ENCODE measurements around the gene CYBA. TPM values are rescaled to one million over a fixed set of nuclear protein-coding genes. Genes with fewer than 3 reads are reported as not detected.

CYBA gene
- total and polyA plus RNA-seq, 2 of the 13 experiments (the other 11 are each of a cell fraction or from before 2014, with no cell fraction given): 196 to 250 TPM

GRCh38 chr16:88633684-88634140, 17.1 kb downstream of the CYBA start (continued):
- TF ChIP-seq CREB1 (IDR thresholded peaks at IDR 0.05) (no peak), CREB1 (CRISPR knock-in tag; IDR thresholded peaks at IDR 0.05) (no peak), ZNF574 (CRISPR knock-in tag; IDR thresholded peaks at IDR 0.05) (no peak), TGIF2 (CRISPR knock-in tag; IDR thresholded peaks at IDR 0.05) (no peak), NR2F6 (IDR thresholded peaks at IDR 0.05) (no peak), NR2F6 (CRISPR knock-in tag; IDR thresholded peaks at IDR 0.05) (no peak), ATF7 (IDR thresholded peaks at IDR 0.05) (no peak), ATF7 (CRISPR knock-in tag; IDR thresholded peaks at IDR 0.05) (no peak), ZNF225 (CRISPR knock-in tag; IDR thresholded peaks at IDR 0.05) (no peak), ZNF326 (CRISPR knock-in tag; IDR thresholded peaks at IDR 0.05; ENCODE audit: borderline replicate concordance) (no peak; the same call in 1 of the 2 replicates), ISL2 (CRISPR knock-in tag; IDR thresholded peaks at IDR 0.05) (no peak), ELF4 (CRISPR knock-in tag; IDR thresholded peaks at IDR 0.05; ENCODE audit: borderline replicate concordance) (no peak), STAG1 (CRISPR knock-in tag; IDR thresholded peaks at IDR 0.05) (peak; percentile 75), MIER3 (CRISPR knock-in tag; IDR thresholded peaks at IDR 0.05; ENCODE audit: borderline replicate concordance) (no peak), SIN3A (IDR thresholded peaks at IDR 0.05; ENCODE audit: borderline replicate concordance, low read depth, low read length) (no peak), ZNF878 (CRISPR knock-in tag; IDR thresholded peaks at IDR 0.05) (no peak), KDM2A (CRISPR knock-in tag; IDR thresholded peaks at IDR 0.05; ENCODE audit: borderline replicate concordance, low read depth) (0 out of 2 replicates have a peak, but pooled peaks have one; percentile 6), CTCF (CRISPR knock-in tag; IDR thresholded peaks at IDR 0.05) (peak; percentile 85), HMGA1 (CRISPR knock-in tag; conservative IDR thresholded peaks at IDR 0.05) (no peak), CENPT (CRISPR knock-in tag; IDR thresholded peaks at IDR 0.05; ENCODE audit: low read depth) (no peak), GABPB1 (CRISPR knock-in tag; IDR thresholded peaks at IDR 0.05) (no peak), RFX5 (IDR thresholded peaks at IDR 0.05; ENCODE audit: low read depth, low read length) (no peak), AKAP8 (CRISPR knock-in tag; IDR thresholded peaks at IDR 0.05) (no peak), ZFP37 (CRISPR knock-in tag; IDR thresholded peaks at IDR 0.05; ENCODE audit: borderline replicate concordance) (no peak), IRX3 (CRISPR knock-in tag; IDR thresholded peaks at IDR 0.05; ENCODE audit: borderline replicate concordance, low read depth) (no peak)
- TF ChIP-seq, protein P1, sequence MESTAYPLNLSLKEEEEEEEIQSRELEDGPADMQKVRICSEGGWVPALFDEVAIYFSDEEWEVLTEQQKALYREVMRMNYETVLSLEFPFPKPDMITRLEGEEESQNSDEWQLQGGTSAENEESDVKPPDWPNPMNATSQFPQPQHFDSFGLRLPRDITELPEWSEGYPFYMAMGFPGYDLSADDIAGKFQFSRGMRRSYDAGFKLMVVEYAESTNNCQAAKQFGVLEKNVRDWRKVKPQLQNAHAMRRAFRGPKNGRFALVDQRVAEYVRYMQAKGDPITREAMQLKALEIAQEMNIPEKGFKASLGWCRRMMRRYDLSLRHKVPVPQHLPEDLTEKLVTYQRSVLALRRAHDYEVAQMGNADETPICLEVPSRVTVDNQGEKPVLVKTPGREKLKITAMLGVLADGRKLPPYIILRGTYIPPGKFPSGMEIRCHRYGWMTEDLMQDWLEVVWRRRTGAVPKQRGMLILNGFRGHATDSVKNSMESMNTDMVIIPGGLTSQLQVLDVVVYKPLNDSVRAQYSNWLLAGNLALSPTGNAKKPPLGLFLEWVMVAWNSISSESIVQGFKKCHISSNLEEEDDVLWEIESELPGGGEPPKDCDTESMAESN (CRISPR knock-in tag; conservative IDR thresholded peaks at IDR 0.05): no peak
- TF ChIP-seq, protein P2, sequence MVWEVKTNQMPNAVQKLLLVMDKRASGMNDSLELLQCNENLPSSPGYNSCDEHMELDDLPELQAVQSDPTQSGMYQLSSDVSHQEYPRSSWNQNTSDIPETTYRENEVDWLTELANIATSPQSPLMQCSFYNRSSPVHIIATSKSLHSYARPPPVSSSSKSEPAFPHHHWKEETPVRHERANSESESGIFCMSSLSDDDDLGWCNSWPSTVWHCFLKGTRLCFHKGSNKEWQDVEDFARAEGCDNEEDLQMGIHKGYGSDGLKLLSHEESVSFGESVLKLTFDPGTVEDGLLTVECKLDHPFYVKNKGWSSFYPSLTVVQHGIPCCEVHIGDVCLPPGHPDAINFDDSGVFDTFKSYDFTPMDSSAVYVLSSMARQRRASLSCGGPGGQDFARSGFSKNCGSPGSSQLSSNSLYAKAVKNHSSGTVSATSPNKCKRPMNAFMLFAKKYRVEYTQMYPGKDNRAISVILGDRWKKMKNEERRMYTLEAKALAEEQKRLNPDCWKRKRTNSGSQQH (CRISPR knock-in tag; IDR thresholded peaks at IDR 0.05; ENCODE audit: low read depth): no peak
